ENCODE measurements around the gene NSUN7.

NSUN7 gene

GRCh38 chr4:40842318-40842717, 92.6 kb downstream of the NSUN7 start:
- H3K9me3 ChIP-seq (ENCODE audit: control insufficient read depth, insufficient read depth, low read depth, low read length): no peaks in the 10 kb centered on the region
- no peaks in the 10 kb centered on the region for H3K4me1 ChIP-seq (ENCODE audit: control insufficient read depth, insufficient read depth, low read length)
- no peaks in the 10 kb centered on the region for H3K36me3 ChIP-seq (ENCODE audit: control insufficient read depth in 2 of 2, insufficient read depth in 1 of 2, low read length in 2 of 2)
- H3K4me3 ChIP-seq (ENCODE audit: low read depth, low read length): no peak overlapping the region
- ChIA-PET POLR2A (no interaction called here), CTCF (interaction anchor here (0.6 to 2.3 kb wide), 3 partner anchors 55 to 777 kb away, joined by 4 to 18 read pairs (median 4); no protein-coding TSS in a partner anchor)
- TF ChIP-seq EGR2 (tag by site-specific recombination; IDR thresholded peaks at IDR 0.05; ENCODE audit: low read depth): no peak
- TF ChIP-seq ZNF398 (tag by site-specific recombination; IDR thresholded peaks at IDR 0.05): no peak
- TF ChIP-seq ZNF18 (tag by site-specific recombination; IDR thresholded peaks at IDR 0.05): no peak
- TF ChIP-seq WT1 (tag by site-specific recombination; IDR thresholded peaks at IDR 0.05): no peak
- no peak for TF ChIP-seq ZNF19 (tag by site-specific recombination; IDR thresholded peaks at IDR 0.05; ENCODE audit: low read depth)
- TF ChIP-seq ZNF26 (tag by site-specific recombination; IDR thresholded peaks at IDR 0.05): no peak
- no peak for TF ChIP-seq ZFP37 (tag by site-specific recombination; IDR thresholded peaks at IDR 0.05)
- no peak for TF ChIP-seq ATF2 (tag by site-specific recombination; IDR thresholded peaks at IDR 0.05; ENCODE audit: low read depth)
- no peak overlapping the region for H3K27ac ChIP-seq (ENCODE audit: extremely low read depth, low read depth, low read length)

GRCh38 chr4:40842725-40843423, 93.1 kb downstream of the NSUN7 start:
- no peaks in the 10 kb centered on the region for H3K36me3 ChIP-seq (ENCODE audit: control insufficient read depth in 2 of 2, insufficient read depth in 1 of 2, low read length in 2 of 2)
- no peaks in the 10 kb centered on the region for H3K9me3 ChIP-seq (ENCODE audit: control insufficient read depth, insufficient read depth, low read depth, low read length)
- POLR2A ChIA-PET: no interaction called here
- H3K4me3 ChIP-seq (ENCODE audit: low read depth, low read length): no peak overlapping the region
- CTCF ChIA-PET: interaction anchor here (0.6 to 1.6 kb wide), 6 partner anchors 9 to 778 kb away, joined by 3 to 4 read pairs (median 3); no protein-coding TSS in a partner anchor
- H3K4me1 ChIP-seq (ENCODE audit: control insufficient read depth, insufficient read depth, low read length): no peaks in the 10 kb centered on the region
- no peak overlapping the region for H3K27ac ChIP-seq (ENCODE audit: extremely low read depth, low read depth, low read length)
- no peak for TF ChIP-seq ZNF26 (tag by site-specific recombination; IDR thresholded peaks at IDR 0.05)
- TF ChIP-seq ZNF629 (tag by site-specific recombination; IDR thresholded peaks at IDR 0.05): no peak
- no peak for TF ChIP-seq ZNF624 (tag by site-specific recombination; IDR thresholded peaks at IDR 0.05)
- no peak for TF ChIP-seq ZEB2 (tag by site-specific recombination; IDR thresholded peaks at IDR 0.05)
- no peak for TF ChIP-seq ZNF398 (tag by site-specific recombination; IDR thresholded peaks at IDR 0.05)
- TF ChIP-seq HOXC10 (CRISPR knock-in tag; IDR thresholded peaks at IDR 0.05): no peak
- no peak for TF ChIP-seq ZNF184 (tag by site-specific recombination; IDR thresholded peaks at IDR 0.05)
- no peak for TF ChIP-seq ZNF23 (tag by site-specific recombination; IDR thresholded peaks at IDR 0.05; ENCODE audit: borderline replicate concordance)
- TF ChIP-seq ZNF830 (tag by site-specific recombination; IDR thresholded peaks at IDR 0.05; ENCODE audit: low read depth): no peak
- no peak for TF ChIP-seq ZNF155 (tag by site-specific recombination; IDR thresholded peaks at IDR 0.05)
- TF ChIP-seq YY1 (tag by site-specific recombination; IDR thresholded peaks at IDR 0.05): no peak
- no peak for TF ChIP-seq ZNF704 (tag by site-specific recombination; IDR thresholded peaks at IDR 0.05)
- no peak for TF ChIP-seq ZBTB10 (tag by site-specific recombination; IDR thresholded peaks at IDR 0.05)
